Measurements from ENCODE around the gene DPYSL5.

Gene DPYSL5

DNA sequence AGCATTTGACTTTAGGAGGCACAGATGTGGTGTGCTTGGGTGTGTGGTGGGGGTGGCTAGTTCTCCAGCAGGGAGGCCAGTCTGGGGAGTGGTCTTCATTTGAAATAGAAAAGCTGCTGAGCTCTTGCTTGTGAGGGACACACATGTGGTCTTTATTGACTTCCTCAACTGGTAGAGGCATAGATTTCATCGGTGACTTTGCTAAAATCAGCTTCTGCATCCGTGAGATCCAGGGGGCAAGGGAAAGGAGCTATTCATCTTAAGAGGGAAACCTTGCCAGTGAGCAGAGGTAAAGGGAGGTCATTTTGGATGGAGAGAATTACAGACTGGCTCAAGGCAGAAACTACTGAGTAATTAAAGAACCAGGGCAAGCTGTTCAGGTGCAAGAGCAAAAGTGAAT lies 127.2 kb downstream of the DPYSL5 start:
- Histone ChIP-seq H3K4me3 (replicated peaks; ENCODE audit: low read depth, low read length) (no peak overlapping the region), H3K36me3 (ENCODE audit: control insufficient read depth, insufficient read depth, low read length) (no peaks in the 10 kb centered on the region), H3K27me3 (replicated peaks; ENCODE audit: control insufficient read depth, insufficient read depth, low read length) (no peaks in the 10 kb centered on the region; the same call in none of the 2 replicates)
- no peak for DNase-seq (ENCODE audit: extremely low read depth, insufficient read length)
- TF ChIP-seq, protein P1, sequence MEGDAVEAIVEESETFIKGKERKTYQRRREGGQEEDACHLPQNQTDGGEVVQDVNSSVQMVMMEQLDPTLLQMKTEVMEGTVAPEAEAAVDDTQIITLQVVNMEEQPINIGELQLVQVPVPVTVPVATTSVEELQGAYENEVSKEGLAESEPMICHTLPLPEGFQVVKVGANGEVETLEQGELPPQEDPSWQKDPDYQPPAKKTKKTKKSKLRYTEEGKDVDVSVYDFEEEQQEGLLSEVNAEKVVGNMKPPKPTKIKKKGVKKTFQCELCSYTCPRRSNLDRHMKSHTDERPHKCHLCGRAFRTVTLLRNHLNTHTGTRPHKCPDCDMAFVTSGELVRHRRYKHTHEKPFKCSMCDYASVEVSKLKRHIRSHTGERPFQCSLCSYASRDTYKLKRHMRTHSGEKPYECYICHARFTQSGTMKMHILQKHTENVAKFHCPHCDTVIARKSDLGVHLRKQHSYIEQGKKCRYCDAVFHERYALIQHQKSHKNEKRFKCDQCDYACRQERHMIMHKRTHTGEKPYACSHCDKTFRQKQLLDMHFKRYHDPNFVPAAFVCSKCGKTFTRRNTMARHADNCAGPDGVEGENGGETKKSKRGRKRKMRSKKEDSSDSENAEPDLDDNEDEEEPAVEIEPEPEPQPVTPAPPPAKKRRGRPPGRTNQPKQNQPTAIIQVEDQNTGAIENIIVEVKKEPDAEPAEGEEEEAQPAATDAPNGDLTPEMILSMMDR (IDR thresholded peaks at IDR 0.05; ENCODE audit: insufficient read depth, low read length, poor library complexity, severe bottlenecking), result no peak

DNA sequence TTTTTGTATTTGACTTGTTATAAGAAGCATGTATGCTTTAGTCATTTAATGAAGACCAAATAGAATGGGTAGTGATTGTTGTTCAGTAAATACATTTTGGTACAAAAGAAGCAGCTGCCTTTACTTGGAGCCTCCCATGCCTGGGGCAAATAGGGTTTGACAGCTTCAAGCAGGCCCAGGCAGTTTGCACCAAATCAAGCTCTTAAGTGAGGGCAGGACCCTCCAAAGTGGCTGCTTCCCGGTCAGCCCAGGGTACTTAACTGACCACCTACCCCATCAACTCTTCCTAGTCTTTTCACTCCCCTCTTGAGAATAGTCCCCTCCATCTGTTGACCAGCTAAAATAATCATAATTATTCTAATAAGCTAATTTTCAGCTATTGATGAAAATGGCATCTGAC lies 127.7 kb downstream of the DPYSL5 start:
- Histone ChIP-seq H3K27me3 (replicated peaks; ENCODE audit: control insufficient read depth, insufficient read depth, low read length) (no peaks in the 10 kb centered on the region; the same call in none of the 2 replicates), H3K36me3 (ENCODE audit: control insufficient read depth, insufficient read depth, low read length) (no peaks in the 10 kb centered on the region), H3K4me3 (replicated peaks; ENCODE audit: low read depth, low read length) (no peak overlapping the region)
- DNase-seq (ENCODE audit: extremely low read depth, insufficient read length), result no peak
- TF ChIP-seq, protein P1 (IDR thresholded peaks at IDR 0.05; ENCODE audit: insufficient read depth, low read length, poor library complexity, severe bottlenecking), result no peak

DNA sequence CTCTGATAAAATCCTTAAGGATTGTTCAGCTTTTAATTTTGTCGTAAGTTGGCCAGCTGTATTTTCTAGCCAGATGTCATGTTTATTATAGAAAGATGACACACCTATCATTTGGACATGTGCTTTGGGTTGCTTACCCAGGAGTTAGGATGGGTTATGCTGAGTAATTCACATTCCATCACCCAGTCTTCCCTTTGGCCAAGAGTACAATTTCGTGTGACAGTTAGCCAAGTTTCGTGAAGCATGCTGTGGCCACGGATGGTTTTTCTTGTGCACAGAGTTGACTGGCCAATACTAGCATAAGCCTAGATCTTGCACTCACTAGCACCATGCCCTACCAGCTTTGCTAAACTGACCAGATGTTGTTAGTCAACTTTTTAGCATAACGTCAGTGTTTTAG lies 128.3 kb downstream of the DPYSL5 start:
- no peak for DNase-seq (ENCODE audit: extremely low read depth, insufficient read length)
- Histone ChIP-seq H3K4me3 (replicated peaks; ENCODE audit: low read depth, low read length) (no peak overlapping the region), H3K27me3 (replicated peaks; ENCODE audit: control insufficient read depth, insufficient read depth, low read length) (no peaks in the 10 kb centered on the region; the same call in none of the 2 replicates), H3K36me3 (ENCODE audit: control insufficient read depth, insufficient read depth, low read length) (no peaks in the 10 kb centered on the region)
- TF ChIP-seq, protein P1 (IDR thresholded peaks at IDR 0.05; ENCODE audit: insufficient read depth, low read length, poor library complexity, severe bottlenecking), result no peak

DNA sequence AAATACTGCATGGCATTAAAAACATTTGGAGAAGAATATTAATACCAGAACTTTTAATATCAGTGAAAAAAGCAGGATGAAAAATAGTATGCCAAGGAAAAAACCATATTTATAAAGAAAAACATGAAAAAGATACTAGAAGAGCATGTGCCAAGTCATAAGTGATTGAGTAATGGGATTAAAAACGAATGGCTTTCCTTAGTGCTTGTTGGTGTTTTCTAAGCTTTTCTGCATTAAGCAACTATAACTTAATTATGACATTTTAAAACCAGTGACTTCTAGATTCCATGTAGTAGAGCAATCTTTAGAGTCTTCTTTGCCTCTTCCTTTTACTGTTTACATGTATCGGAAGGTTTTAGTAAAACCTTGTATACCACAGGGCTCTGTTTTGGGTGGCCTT lies 129.1 kb downstream of the DPYSL5 start:
- no peaks in the 10 kb centered on the region; the same call in none of the 2 replicates for H3K27me3 ChIP-seq (replicated peaks; ENCODE audit: control insufficient read depth, insufficient read depth, low read length)
- no peak overlapping the region for H3K4me3 ChIP-seq (replicated peaks; ENCODE audit: low read depth, low read length)
- no peak for DNase-seq (ENCODE audit: extremely low read depth, insufficient read length)
- H3K36me3 ChIP-seq (ENCODE audit: control insufficient read depth, insufficient read depth, low read length), result no peaks in the 10 kb centered on the region
- TF ChIP-seq, protein P1 (IDR thresholded peaks at IDR 0.05; ENCODE audit: insufficient read depth, low read length, poor library complexity, severe bottlenecking), result no peak

DNA sequence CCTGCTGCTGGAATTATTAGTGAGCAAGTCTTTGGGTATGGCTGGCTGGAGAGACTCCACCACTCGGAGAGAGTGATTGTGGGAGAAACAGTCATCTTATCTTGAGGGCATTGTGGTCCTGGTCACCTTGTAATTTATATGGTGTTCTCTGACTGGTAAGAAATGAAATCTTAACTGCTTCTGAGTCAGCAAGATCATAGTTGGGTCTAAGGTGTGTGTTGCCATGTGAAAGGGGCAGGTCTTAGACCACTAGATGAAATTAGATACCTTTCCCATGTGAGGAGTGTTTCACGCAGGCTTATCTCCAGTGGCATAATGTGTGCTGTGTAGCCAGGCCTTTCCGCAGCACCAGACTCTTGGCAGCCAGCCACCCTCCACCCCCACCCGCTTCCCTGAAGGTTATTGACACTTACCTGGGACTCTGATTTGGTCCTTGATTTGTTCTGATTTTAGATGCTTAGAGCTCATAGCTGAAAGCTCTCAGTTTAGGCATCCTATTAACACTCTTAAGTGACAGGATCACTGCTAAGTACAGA lies 130.2 kb downstream of the DPYSL5 start:
- no peaks in the 10 kb centered on the region; the same call in none of the 2 replicates for H3K27me3 ChIP-seq (replicated peaks; ENCODE audit: control insufficient read depth, insufficient read depth, low read length)
- no peak overlapping the region for H3K4me3 ChIP-seq (replicated peaks; ENCODE audit: low read depth, low read length)
- TF ChIP-seq, protein P1 (IDR thresholded peaks at IDR 0.05; ENCODE audit: insufficient read depth, low read length, poor library complexity, severe bottlenecking), result no peak
- DNase-seq (ENCODE audit: extremely low read depth, insufficient read length), result no peak
- no peaks in the 10 kb centered on the region for H3K36me3 ChIP-seq (ENCODE audit: control insufficient read depth, insufficient read depth, low read length)

DNA sequence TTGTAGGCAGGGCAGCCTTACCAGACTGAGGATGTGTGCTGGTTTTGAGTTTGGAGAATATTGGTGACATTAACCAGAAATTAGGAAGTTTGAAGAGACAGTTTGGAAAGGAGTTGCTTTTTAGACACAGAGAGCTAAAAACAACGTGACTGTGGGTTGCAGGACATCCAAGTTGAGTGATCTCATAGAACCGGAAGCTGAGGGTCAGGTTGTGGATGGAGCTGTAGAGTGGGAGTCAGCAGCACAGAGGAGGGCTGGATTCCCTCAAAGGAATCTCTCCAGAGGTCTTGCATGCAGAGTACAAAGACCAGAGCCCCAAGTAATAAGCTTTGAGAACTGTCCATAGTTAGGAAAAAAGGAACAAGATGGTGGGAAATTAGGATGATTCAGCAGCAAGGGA lies 131.8 kb downstream of the DPYSL5 start:
- TF ChIP-seq, protein P1 (IDR thresholded peaks at IDR 0.05; ENCODE audit: insufficient read depth, low read length, poor library complexity, severe bottlenecking), result no peak
- no peak for DNase-seq (ENCODE audit: extremely low read depth, insufficient read length)

More for the DNA sequence above, 131.8 kb downstream of the DPYSL5 start:
- H3K27me3 ChIP-seq (replicated peaks; ENCODE audit: control insufficient read depth, insufficient read depth, low read length), result no peaks in the 10 kb centered on the region; the same call in none of the 2 replicates
- no peaks in the 10 kb centered on the region for H3K36me3 ChIP-seq (ENCODE audit: control insufficient read depth, insufficient read depth, low read length)
- no peak overlapping the region for H3K4me3 ChIP-seq (replicated peaks; ENCODE audit: low read depth, low read length)
